Panc1 (cell line): ENCODE data around the gene CLMN. TPM values are rescaled to one million over a fixed set of nuclear protein-coding genes. Genes with fewer than 3 reads are reported as not detected.

Source experiments
- ATAC-seq: fragments of 200-7000 bp; cut with Tn5 transposase; 2 replicates; pipeline ENCODE4 v1.9.1; 2020; ENCODE audit warnings: mild to moderate bottlenecking, moderate library complexity
- BruUV-seq: library from RNA; stranded (reverse); fragments of 400-500 nt; replicated peaks from 2 replicates; lab custom pipeline; 2021; lab: Mats Ljungman, UMichigan
- CTCF ChIA-PET: fragments of 300-600 bp; sonication (Branson Sonifier 250); formaldehyde crosslinking; loops from one replicate; lab custom pipeline; 2022; ENCODE audit warnings: antibody characterized with exemption; lab: Charles Lee
- POLR2A ChIA-PET: fragments of 300-600 bp; sonication (Branson Sonifier 250); formaldehyde crosslinking; loops from one replicate; lab custom pipeline; 2022; ENCODE audit warnings: antibody characterized with exemption; lab: Charles Lee
- DNase-seq: peaks from one replicate; pipeline ENCODE4 v3.0.0-alpha.2; 2010; ENCODE audit warnings: low read depth, low spot score
- H3K27ac ChIP-seq: 2 replicates; pipeline ENCODE4 v1.5.1; 2011; ENCODE audit warnings: mild to moderate bottlenecking, low read length, inconsistent platforms
- H3K27me3 ChIP-seq: fragments of 200-500 bp; sonication (Bioruptor generic); 2 replicates; pipeline ENCODE4 v1.6.0; 2014; ENCODE audit warnings: low read length, inconsistent platforms; ENCODE audit not compliant: control insufficient read depth, insufficient read depth
- H3K36me3 ChIP-seq: fragments of 200-500 bp; sonication (Bioruptor generic); 2 replicates; pipeline ENCODE4 v1.5.1; 2014; ENCODE audit warnings: inconsistent platforms, mild to moderate bottlenecking, low read length, moderate library complexity; ENCODE audit not compliant: control insufficient read depth, insufficient read depth
- H3K4me1 ChIP-seq: 2 replicates; pipeline ENCODE4 v1.5.1; 2011; ENCODE audit warnings: inconsistent platforms, mild to moderate bottlenecking, low read length, moderate library complexity; ENCODE audit not compliant: control insufficient read depth, insufficient read depth
- H3K4me3 ChIP-seq, 2 experiments: 2 replicates each; pipeline ENCODE4 v1.5.1; 2011 to 2012; ENCODE audit warnings: low read depth in 2 of 2, low read length in 2 of 2, mild to moderate bottlenecking in 2 of 2, inconsistent platforms in 1 of 2, moderate library complexity in 1 of 2
- H3K9me3 ChIP-seq: fragments of 200-500 bp; sonication (Bioruptor generic); 2 replicates; pipeline ENCODE4 v1.5.1; 2014; ENCODE audit warnings: low read depth, mild to moderate bottlenecking, inconsistent platforms, low read length, moderate library complexity; ENCODE audit not compliant: control insufficient read depth, insufficient read depth
- CTCF ChIP-seq: fragments of 450-650 bp; IDR thresholded peaks from 2 replicates; pipeline ENCODE4 v1.5.1; 2017; ENCODE audit warnings: mild to moderate bottlenecking
- POLR2AphosphoS5 ChIP-seq: IDR thresholded peaks from 2 replicates; pipeline ENCODE4 v1.6.1; 2012; ENCODE audit warnings: mild to moderate bottlenecking, low read depth, low read length, moderate library complexity
- REST ChIP-seq, 2 experiments: IDR thresholded peaks; 2 replicates each; pipeline ENCODE4 v1.6.1; 2011 to 2012; ENCODE audit warnings: low read depth in 2 of 2, control low read depth in 1 of 2, low read length in 1 of 2, mild to moderate bottlenecking in 1 of 2, moderate library complexity in 1 of 2; ENCODE audit not compliant: insufficient read depth in 1 of 2
- SIN3A ChIP-seq: IDR thresholded peaks from 2 replicates; pipeline ENCODE4 v1.6.1; 2012; ENCODE audit warnings: low read depth, mild to moderate bottlenecking, low read length, moderate library complexity, borderline replicate concordance; ENCODE audit not compliant: insufficient read depth
- TCF7L2 ChIP-seq: IDR thresholded peaks from 2 replicates; pipeline ENCODE4 v1.6.1; 2011; ENCODE audit warnings: mild to moderate bottlenecking, low read depth, low read length, inconsistent platforms
- in situ Hi-C: cut with HindIII; loops from 2 replicates; pipeline ENCODE4 v1.10.0; 2016; ENCODE audit warnings: low sequenced_read_pairs, low pct_unique_long_range_greater_than_20kb
- intact Hi-C: fragments of 100-400 bp; cut with micrococcal nuclease; formaldehyde crosslinking; loops from one replicate; pipeline ENCODE4 v1.10.0; 2022; ENCODE audit not compliant: unreplicated experiment
- total RNA-seq: library from RNA; stranded (reverse); gene quantifications from one replicate; pipeline ENCODE4 v1.2.1, GENCODE V29; 2021; ENCODE audit not compliant: unreplicated experiment

The CLMN gene
- total RNA-seq, 1 experiment from 2014 or later: 34.9 TPM

- intact Hi-C loops: no loop called here
- ATAC-seq (peak; percentile 79), DNase-seq (no peak)
- CTCF ChIA-PET: no interaction called here
- Histone ChIP-seq H3K4me3 (no peak overlapping the region), H3K27ac (no peak overlapping the region), H3K4me1 (no peaks in the 10 kb centered on the region; the same call in 1 of the 2 replicates), H3K27me3 (no peaks in the 10 kb centered on the region), H3K9me3 (no peaks in the 10 kb centered on the region), H3K36me3 (no peaks in the 10 kb centered on the region)
- POLR2A ChIA-PET: no interaction called here
- in situ Hi-C loops: no loop called here
- BruUV-seq: no TSS peak
- TF ChIP-seq REST (IDR thresholded peaks at IDR 0.05; ENCODE audit: insufficient read depth in 1 of 2, low read depth in 2 of 2, low read length in 1 of 2) (no peak), CTCF (no peak), POLR2AphosphoS5 (no peak), SIN3A (no peak), TCF7L2 (no peak)
Measured at GRCh38 chr14:95272057-95272456, 47.7 kb downstream of the CLMN start.

- ChIA-PET CTCF (no interaction called here), POLR2A (no interaction called here)
- DNase-seq (no peak), ATAC-seq (no peak)
- TF ChIP-seq POLR2AphosphoS5: no peak
- TF ChIP-seq SIN3A: no peak
- TF ChIP-seq REST (IDR thresholded peaks at IDR 0.05; ENCODE audit: insufficient read depth in 1 of 2, low read depth in 2 of 2, low read length in 1 of 2): no peak
- TF ChIP-seq CTCF: no peak
- no peak for TF ChIP-seq TCF7L2
- intact Hi-C loops: no loop called here
- H3K27ac ChIP-seq: no peak overlapping the region; the same call in 1 of the 2 replicates
- no peak overlapping the region for H3K4me3 ChIP-seq
- H3K36me3 ChIP-seq: no peaks in the 10 kb centered on the region
- no peaks in the 10 kb centered on the region for H3K27me3 ChIP-seq
- BruUV-seq: no TSS peak
- no peaks in the 10 kb centered on the region; the same call in 1 of the 2 replicates for H3K4me1 ChIP-seq
- in situ Hi-C loops: no loop called here
- H3K9me3 ChIP-seq: no peaks in the 10 kb centered on the region
Measured at GRCh38 chr14:95270203-95270602, 49.5 kb downstream of the CLMN start.
